ENCODE results near the gene CCDC197.

CCDC197 gene

DNA sequence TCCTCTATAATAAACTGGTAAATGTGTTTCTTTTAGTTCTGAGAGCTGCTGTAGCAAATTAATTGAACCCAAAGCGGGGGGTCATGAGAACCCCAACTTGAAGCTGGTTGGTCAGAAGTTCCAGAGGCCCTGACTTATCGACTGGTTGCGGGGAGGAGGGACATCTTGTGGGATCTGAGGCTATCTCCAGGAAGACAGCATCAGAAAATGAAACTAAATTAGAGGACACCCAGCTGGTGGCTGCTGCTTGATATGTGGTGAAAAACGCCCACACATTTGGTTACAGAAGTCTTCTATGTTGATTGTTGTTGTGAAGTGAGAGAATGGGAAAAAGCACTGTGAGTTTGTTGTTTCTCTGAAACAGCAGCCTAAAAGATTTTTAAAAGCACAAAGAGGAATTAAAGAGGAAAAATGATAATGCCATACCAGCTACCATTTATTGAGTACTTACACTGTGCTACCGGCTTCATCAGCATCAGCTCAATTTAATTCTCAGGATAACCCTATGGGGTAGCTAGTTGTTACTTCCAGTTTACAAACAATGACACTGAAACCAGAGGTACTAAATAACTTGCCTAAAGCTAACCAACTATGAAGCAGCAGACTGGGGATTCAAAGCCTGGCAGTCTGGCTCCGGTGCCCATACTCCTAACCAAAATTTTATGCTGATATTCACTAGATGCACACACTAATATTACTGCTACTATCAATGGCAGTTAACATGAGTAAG lies 59.6 kb downstream of the CCDC197 start:
- H3K36me3 ChIP-seq (replicated peaks): peaks cover 94% of the 10 kb centered on the region
- DNase-seq (ENCODE audit: low spot score in 2 of 2): no peak
- in situ Hi-C loops (cut with MboI; ENCODE audit: low sequenced_read_pairs): no loop called here

DNA sequence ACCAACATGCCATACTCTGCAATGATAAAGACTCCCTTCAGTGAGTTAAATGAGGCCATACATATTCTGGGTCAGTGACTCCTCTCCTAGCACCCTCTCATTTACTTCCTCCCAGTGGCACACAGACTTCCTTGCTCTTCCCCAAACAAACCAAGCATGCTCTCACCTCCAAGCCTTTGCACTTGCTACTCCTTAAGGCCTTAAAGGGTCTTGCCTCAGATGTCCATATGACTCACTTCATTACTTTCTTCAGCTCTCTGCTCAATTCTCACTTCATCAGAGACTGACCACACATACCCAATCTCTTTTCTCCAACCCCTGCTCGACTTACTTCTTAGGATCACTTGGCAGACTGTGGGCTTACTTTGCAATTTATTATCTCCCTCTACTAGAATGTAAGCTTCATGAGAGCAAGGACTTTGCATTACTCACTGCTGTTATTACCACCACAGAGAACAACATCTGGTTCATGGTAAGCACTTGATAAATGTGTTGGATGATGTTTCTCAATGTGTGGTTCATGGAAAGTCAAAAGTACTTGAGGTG lies 61.1 kb downstream of the CCDC197 start:
- DNase-seq (ENCODE audit: low spot score in 2 of 2): no peak
- H3K4me3 ChIP-seq: no peak overlapping the region
- in situ Hi-C loops (cut with MboI; ENCODE audit: low sequenced_read_pairs): no loop called here
- H3K9me3 ChIP-seq: no peaks in the 10 kb centered on the region
- 0 out of 2 replicates have a peak, but pooled peaks cover 3% of the 10 kb centered on the region for H3K4me1 ChIP-seq
- H3K36me3 ChIP-seq (replicated peaks): peaks cover 93% of the 10 kb centered on the region
- H3K27me3 ChIP-seq (ENCODE audit: low read depth): no peaks in the 10 kb centered on the region

More for the DNA sequence above, 59.6 kb downstream of the CCDC197 start:
- H3K9me3 ChIP-seq: no peaks in the 10 kb centered on the region
- H3K27me3 ChIP-seq (ENCODE audit: low read depth): no peaks in the 10 kb centered on the region
- no peak overlapping the region for H3K4me3 ChIP-seq
- no peaks in the 10 kb centered on the region for H3K4me1 ChIP-seq

Data from HAP-1 (cell line).